Hematopoietic multipotent progenitor cell treated with erythropoietin and hydrocortisone succinate and interleukin-3 and kit ligand, for 17 days (in vitro differentiated cells): Measurements from ENCODE around the gene ZDHHC14.
"Not testable (repeated sequence)": the region's sequence is repeated elsewhere in the genome, so short reads cannot be mapped to it uniquely, and the experiment has no call there.

Experiments
- DNase-seq: peaks from one replicate; pipeline ENCODE4 v3.0.0-alpha.2; 2015; ENCODE audit warnings: low spot score

Gene ZDHHC14

DNA sequence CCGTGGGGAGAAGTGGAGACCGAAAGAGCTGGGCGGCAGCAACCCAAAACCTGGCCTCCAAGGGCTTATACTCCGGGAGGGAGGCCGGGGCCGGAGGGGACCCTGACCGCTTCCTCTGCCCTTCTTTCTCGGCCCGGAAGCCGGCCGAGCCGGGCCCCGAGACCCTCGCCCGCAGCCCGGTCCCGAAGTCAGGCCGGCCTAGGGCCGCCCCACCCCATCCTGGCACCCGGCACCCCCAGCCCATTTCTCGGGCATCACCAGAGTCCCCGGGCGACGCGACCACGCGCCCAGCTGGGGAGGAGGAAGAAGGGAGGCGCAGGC is 572 bp upstream of the ZDHHC14 start:
- DNase-seq, result no peak

DNA sequence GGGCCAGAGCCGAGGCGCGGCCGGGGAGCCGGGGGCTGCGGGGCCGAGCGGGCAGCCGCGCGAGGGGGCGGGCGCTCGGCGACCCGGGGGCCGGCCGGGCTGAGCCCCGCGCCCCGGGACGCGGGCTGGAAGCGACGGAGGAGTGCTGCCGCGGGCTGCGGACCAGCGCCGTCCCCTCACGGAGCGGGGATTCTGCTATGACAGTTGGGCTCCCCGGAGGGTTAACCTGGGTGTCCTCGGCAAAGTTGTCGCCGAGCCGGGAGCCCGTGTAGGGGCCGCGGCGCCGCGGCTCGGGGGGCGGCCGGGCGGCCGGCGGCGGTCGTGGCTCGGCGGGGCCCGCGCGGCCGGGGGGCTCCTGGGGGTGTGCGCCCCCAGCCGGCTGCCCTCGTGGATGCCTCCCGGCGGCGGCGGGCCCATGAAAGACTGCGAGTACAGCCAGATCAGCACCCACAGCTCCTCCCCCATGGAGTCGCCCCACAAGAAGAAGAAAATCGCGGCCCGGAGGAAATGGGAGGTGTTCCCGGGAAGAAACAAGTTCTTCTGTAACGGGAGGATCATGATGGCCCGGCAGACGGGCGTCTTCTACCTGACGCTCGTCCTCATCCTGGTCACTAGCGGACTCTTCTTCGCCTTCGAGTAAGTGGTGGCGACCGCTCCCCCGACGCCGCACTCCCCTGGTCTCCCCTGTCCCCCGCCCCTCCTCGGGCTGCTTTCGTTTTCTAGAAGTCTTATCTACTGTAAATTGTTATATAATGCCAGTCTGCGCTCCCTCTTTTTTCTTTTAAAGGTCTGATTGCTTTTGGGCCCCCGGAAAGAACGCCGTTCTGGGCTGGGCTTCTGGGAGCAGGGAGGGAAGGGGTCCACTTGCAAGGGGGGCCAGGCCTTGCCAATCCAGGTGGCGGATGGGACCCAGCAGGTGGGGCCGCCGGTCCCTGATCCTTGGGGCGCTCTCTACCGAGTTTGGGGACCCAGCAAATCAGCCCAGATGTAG is 936 bp downstream of the ZDHHC14 start:
- DNase-seq, result peak; percentile 68

DNA sequence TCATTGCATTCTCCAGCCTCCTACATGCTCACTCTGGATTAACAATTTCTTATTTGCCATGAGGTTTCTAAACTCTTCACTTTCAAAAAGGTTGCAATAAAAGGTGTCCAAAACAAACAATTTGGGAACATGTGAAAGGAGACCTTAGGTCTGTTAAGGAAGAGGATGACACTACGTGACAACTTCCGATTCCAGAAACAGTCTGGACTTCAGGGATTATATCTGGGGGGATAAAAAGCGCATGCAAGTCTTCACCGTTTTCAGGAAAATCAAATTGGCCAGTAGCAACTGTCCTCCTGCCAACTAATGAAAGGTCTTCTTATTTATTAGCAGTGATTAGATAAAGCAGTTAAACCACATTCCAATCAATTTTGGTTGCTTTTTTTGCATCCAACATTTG is 1.8 kb downstream of the ZDHHC14 start:
- no peak for DNase-seq

DNA sequence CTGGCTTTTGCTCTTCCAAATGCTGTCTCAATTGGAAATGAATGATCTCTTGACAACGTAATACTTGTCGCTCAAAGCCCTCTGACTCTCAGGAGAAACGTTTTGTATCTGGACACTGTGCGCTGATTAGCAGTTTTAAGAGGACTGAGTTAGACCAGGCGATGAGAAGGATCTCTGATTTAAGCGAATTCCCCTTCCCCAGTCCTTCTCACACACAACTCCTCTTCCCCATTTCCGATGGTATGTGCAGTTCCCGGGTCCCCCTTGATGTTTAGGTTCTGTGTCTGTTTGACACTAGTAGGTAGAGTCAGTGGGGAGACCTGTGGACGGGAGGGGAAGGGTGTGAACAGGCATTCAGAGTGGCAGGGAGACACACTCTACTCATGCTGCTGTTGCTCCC is 2.5 kb downstream of the ZDHHC14 start:
- DNase-seq, result peak; percentile 19

DNA sequence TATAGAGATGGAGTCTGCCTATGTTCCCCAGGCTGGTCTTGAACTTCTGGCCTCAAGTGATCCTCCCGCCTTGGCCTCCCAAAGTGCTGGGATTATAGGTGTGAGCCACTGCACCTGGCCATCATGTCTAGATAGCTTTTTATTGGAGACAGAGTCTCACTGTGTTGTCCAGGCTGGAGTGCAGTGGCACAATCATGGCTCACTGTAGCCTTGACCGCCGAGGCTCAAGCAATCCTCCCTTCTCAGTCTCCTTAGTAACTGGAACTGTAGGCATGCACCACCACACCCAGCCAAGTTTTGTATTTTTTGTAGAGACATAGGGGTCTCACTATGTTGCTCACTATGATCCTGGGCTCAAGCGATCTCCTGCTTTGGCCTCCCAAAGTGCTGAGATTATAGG is 4.0 kb downstream of the ZDHHC14 start:
- DNase-seq, result not testable (repeated sequence)

DNA sequence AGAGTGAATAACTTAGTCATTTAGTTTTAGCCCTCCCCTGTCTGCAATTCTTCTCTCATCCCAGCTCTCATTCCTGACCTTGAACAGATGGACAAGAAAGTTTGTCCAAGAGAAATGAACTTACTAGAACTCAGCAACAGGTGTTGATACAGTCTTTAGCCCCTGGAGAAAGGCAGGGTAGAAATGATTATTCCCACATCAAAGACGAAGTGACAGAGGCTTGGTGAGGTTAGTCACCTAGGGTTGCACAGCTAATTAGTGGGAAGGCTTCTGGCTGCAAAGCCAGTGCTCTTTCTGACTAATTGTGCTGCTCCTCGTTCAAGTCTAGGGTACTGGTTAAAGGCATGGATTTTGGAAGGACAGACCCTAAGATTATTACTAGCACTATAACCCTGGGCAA is 4.5 kb downstream of the ZDHHC14 start:
- no peak for DNase-seq

DNA sequence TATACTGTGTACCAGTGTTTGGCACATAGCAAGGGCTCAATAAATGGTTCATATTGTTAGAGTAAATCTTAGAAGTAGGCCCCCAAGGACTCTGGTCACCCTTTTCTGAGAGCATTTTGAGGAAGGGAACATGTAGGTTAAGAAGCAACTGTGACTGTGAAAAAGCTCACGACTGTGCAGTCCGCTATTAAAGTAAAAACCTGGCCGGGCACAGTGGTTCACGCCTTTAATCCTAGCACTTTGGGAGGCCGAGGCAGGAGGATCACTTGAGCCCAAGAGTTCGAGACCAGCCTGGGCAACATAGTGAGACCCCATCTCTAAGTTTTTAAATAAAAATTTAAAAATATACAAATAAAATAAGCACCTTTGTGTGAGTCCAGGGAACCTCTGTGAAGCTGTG is 5.0 kb downstream of the ZDHHC14 start:
- no peak for DNase-seq

DNA sequence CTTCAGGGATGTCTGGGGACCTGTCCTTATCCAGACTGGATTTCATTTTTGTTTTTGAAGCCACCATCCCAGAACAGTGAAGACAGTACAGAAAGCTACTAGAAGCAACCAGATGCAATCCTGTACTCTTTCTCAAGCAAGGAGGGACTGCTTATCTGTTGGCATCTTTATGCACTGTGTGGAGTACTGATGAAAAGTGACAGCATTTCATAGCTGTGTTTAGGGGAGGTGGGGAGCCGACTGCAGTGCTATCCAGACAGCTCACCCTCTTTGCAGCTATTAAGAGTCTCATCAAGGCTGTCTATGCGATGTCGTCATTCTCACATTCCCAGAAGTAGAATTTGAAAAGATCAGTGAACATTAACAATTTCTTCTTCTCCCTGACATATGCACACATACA is 5.5 kb downstream of the ZDHHC14 start:
- no peak for DNase-seq

DNA sequence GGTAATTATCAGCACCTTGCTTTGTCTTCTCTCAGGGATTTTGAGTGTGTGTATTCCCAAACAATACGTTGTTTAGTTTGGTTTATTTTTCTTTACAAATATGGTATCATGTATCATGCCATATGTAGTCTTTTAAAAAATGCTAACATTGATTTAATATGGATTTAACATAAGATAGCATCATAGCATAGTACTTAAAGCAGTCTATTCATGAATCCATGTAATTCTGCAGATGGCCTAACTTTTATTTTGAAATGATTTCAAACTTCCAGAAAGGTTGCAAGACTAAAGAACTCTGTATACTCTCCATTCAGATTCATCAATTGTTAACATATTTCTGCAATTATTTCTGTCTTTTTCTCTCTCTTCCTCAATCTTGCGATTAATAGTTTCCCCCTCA is 7.9 kb downstream of the ZDHHC14 start:
- DNase-seq, result no peak

DNA sequence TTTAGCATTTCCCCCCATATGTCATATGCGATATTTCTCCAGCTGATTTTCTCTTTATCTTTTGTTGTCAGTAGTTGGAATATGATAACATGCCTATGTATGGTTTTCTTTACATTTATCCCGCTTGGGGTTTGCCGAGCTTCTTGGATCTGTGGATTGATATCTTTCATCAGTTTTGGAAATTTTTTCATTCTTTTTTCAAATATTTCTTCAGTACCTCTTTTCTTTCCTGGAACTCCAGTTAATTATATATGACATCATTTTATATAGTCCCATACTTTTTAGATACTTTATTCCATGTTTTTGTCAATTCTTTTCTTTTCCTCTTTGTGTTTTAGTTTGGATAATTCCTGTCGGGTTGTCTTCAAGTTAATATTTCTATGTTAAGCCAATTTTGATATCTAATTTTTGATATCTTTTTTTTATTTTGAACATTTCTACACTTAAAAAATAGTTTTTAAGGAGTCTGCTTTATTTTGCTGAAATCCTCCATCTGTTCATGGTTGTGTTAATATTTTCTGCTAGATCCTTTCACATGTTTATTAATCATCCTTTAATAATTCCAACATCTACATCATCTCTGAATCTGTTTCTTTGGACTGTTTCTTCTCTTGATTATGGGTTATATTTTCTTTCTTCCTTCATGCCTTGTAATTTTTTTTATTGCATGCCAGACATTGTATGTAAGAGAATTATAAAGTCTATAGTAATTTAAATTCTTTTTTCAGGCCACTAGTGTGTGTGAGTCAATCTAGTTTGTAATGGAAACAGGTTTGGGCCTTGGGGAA is 9.5 kb downstream of the ZDHHC14 start:
- no peak for DNase-seq

DNA sequence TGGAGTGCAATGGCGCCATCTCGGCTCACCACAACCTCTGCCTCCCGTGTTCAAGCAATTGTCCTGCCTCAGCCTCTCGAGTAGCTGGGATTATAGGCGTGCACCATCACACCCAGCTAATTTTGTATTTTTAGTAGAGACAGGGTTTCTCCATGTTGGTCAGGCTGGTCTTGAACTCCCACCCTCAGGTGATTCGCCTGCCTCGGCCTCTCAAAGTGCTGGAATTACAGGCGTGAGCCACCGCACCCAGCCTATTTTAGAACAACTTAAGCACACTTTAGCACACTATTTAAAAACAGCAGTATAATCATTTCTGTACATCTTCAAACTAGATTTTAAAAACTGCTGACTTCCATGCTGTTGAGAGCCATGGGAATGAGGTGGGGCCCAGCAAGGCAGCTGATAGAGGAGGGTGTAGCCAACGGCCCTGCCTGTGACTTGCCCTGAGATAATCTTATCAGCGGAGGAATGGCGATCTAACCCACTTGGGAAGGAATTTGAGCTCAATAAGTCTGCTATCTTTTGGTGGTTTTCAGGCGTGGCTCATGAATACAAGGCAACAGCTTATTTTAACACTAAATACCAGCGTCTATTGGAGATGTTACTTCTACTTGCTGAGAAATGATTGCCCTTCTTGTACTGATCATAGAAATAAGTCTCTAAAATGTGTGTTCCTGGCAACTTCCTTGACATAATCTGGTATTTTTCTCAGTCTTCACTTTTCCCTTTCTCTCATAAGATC is 12.1 kb downstream of the ZDHHC14 start:
- peak; percentile 73 for DNase-seq

DNA sequence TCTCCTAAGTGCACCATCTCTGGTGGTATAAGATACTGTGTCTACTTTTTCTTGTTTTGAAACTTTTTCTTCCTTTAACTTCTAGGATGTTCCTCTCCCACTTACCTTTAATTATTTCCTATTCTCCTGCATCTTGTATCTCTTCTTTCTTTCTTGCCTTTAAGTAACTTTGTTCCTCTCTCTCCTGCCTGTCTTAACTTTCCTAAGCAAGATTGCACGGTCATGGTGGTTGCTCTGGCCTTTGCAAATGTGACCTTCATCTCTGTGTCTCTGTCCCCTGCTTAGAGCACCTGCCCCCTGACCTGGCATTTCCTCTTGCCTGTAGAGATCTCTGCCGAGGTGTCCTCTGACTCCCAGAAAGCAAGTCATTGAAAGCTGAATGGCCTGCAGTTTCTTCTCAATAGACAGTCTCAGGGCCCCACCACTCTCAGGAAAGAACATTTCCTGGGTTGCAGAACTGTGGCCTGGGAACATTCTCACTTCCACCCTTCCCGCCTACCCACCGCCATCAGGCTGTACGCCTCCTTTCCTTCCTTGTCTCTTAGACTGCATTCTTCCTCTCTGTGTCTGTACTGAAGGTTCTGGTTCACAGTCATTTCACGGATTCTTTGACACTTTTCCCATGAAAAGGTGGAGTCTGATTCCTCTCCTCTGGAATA is 12.8 kb downstream of the ZDHHC14 start:
- no peak for DNase-seq

DNA sequence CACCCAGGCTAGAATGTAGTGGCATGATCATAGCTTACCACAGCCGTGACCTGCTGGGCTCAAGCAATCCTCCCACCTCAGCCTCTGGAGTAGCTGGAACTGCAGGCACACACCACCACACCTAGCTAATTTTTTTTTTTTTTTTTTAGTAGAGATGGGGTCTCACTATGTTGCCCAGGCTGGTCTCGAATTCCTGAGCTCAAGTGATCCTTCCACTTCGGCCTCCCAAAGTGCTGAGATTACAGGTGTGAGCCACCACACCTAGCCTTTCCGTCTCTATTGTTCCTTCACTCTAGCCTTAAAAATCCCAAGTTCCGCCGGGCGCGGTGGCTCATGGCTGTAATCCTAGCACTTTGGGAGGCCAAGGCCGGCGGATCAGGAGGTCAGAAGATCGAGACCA is 14.2 kb downstream of the ZDHHC14 start:
- DNase-seq, result not testable (repeated sequence)

DNA sequence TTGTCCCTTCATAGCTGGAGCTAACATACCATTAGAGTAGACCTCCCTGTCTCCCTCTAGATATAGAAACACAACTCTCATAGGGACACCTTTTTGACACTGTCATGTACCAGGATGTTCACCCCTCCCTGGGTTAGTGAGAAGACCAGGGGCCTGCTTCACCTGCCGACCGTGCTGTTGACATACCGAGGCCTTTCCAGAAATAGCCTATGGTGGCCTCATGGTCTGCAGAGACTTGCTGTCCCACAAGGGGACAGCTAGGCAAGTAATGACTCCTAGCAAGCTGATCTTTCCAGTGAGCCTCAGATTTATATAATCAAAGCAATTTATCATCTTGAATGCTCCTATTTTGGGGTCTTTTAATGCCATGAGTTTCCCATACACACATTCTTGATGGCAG is 15.0 kb downstream of the ZDHHC14 start:
- DNase-seq, result no peak

DNA sequence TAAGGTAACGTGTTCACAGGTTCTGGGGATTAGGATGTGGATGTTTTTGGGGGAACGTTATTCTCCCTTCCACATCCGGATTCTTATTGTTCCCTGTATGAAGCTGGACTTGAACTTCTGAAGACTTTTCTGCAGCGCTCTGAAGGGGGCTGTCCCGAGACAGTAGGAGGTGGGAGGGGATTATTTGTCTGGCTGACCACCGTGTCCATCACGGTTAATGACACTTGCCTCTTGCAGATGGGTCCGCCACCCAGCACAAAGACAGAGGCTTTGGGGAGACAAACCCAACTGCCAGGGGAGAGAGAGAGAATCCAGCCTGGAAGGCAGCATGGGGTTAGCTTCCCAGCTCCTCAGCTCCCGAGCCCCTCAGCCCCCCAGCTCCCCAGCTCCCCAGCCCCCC is 16.7 kb downstream of the ZDHHC14 start:
- DNase-seq, result no peak

DNA sequence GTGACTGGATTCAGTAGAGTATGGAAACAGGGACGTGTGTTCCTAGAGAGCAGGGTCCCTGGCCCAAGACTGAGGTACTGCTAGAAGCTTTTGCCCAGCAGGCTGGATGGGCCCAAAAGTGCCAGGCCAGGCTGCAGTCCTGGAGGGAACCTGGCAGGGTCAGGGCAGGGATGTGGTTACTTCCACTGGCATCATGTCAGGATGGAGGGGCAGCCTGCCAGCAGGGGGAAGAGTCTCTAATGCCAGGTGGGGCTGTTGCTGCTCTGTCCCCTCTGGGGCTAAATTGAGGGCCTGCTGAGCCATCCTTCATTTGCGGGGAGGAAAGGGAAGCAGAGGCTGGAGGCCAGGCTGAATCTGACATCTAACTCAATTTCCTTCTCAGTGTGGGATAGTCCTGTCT is 17.2 kb downstream of the ZDHHC14 start:
- DNase-seq, result no peak

DNA sequence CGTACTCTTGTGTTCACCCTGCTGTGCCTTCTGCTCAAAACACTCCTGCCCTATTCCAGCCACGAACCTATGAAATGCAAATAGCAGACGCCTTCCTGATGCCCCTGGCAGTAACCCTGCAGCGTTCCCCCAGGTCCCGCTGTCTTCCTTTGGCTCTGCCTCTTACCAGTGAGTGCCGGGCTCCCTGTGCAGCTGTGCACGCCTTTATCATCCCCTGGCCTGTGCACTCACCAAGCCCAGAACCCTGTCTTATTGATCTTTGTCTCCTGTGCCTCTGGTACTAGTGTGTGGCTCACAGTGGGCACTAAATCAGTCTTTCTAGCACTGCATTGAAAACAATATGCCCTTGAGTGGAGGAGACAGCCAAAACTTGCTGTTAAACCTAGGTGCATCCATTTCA is 19.7 kb downstream of the ZDHHC14 start:
- no peak for DNase-seq

DNA sequence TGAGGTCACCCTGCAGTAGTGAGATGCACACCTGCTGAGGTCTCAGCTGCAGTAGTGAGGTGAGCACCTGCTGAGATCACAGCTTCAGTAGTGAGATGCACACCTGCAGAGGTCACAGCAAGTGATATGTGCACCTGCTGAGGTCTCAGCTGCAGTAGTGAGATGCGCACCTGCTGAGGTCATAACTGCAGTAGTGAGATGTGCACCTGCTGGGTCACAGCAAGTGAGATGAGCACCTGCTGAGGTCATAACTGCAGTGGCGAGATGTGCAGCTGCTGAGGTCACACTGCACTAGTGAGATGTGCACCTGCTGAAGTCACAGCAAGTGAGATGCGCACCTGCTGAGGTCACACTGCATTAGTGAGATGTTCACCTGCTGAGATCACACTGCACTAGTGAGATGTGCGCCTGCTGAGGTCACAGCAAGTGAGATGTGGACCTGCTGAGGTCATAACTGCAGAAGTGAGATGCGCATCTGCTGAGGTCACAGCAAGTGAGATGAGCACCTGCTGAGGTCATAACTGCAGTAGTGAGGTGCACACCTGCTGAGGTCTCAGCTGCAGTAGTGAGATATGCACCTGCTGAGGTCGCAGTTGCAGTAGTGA is 20.8 kb downstream of the ZDHHC14 start:
- no peak for DNase-seq

DNA sequence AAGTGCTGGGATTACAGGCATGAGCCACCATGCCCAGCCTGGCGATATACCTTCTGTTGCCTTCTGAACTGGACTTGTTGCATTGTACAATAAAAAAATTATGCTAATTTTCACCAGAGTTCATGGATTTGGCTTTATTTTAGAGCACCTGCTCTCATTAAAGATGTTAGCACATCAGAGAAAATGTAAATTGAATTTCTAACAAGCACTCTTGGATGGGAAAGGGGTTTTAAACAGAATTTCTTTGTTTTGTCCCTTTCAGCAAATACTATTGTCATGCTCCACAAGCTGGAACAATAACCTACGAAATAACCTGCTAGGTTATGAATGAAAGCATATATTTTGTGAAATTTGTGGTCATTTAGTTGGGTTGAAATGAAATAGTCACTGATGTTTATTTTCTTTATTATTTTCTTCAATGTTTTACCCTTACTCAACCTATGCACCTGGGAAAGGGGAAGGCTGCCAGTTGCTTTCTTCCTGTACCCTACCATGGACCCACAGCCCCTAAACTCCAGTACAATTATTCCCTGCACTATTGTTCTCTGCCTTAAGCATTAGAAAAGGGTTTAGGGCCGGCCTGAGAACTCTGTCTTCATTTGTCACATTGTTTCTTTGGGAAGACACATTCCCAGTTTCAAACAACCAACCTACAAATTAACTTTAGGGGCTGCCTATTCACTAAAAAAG is 22.2 kb downstream of the ZDHHC14 start:
- no peak for DNase-seq

DNA sequence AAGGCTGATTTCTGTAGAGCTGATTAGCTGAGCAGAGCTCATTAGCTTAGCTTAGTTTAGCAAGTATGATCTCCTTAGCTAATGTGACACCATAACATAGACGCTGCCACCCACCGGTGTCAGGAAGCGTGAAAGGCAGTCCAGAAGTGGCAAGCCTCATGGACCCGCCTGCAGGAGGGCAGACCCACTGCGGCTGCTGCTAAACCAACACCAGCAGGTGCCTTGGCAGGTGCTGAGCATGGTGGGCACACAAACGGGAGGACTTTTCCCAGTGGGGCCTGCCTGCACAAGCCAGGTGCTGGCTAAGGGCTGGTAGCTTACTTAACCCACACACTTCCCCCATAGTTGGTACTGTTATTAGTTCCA is 22.7 kb downstream of the ZDHHC14 start:
- no peak for DNase-seq

DNA sequence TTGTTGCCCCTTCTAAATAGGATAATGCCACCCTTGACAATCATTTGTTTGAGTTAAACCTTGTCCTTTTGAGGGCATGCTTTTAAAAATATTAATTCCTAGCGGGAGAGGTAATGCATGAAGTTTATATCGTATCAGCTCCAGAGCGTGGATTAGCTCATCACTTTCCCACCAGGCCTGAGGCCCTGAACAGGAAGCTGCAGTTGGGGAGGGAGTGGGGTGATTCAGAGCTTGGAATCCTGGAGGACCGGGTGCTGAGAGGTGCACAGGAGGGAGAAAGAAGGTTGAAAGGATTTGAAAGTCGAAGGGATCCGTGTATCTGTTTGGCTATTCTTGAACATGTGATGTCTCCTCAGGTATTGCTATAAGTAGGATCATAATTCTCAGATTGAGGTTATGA is 25.0 kb downstream of the ZDHHC14 start:
- DNase-seq, result no peak
